Caco-2 (cell line): ENCODE measurements around the gene WASHC2A. TPM values are rescaled to one million over a fixed set of nuclear protein-coding genes. Genes with fewer than 3 reads are reported as not detected.
A peak's percentile ranks its signal among the peaks of the same experiment; 100 is the strongest.
"Not testable (repeated sequence)": the region's sequence is repeated elsewhere in the genome, so short reads cannot be mapped to it uniquely, and the experiment has no call there.

Experiments used
- BruUV-seq: library from RNA; stranded (reverse); fragments of 400-500 nt; replicated peaks from 2 replicates; lab custom pipeline; 2021; lab: Mats Ljungman, UMichigan
- CTCF ChIA-PET: fragments of 300-600 bp; sonication (Branson Sonifier 250); formaldehyde crosslinking; loops from one replicate; lab custom pipeline; 2022; ENCODE audit warnings: antibody characterized with exemption; lab: Charles Lee
- POLR2A ChIA-PET: fragments of 300-600 bp; sonication (Branson Sonifier 250); formaldehyde crosslinking; loops from one replicate; lab custom pipeline; 2022; ENCODE audit warnings: antibody characterized with exemption; lab: Charles Lee
- DNase-seq, 2 experiments: peaks; one replicate each; pipeline versions ENCODE4 v3.0.0 to v3.0.0-alpha.2; 2020 to 2022
- H3K27me3 ChIP-seq: replicated peaks from 2 replicates; pipeline ENCODE4 v1.6.0; 2011; ENCODE audit warnings: low read length; ENCODE audit not compliant: control insufficient read depth, insufficient read depth
- H3K36me3 ChIP-seq: 2 replicates; pipeline ENCODE4 v1.5.1; 2011; ENCODE audit warnings: low read length; ENCODE audit not compliant: control insufficient read depth, insufficient read depth
- H3K4me1 ChIP-seq: fragments of 250-450 bp; sonication (Bioruptor Pico); 2 replicates; pipeline ENCODE4 v1.5.1; 2020; ENCODE audit warnings: mild to moderate bottlenecking
- H3K4me3 ChIP-seq: 2 replicates; pipeline ENCODE4 v1.5.1; 2011; ENCODE audit warnings: low read depth, mild to moderate bottlenecking, control low read depth, low read length
- H3K9me3 ChIP-seq: fragments of 250-450 bp; sonication (Bioruptor Pico); 2 replicates; pipeline ENCODE4 v1.5.1; 2020; ENCODE audit warnings: mild to moderate bottlenecking, moderate library complexity
- H3K27ac Mint-ChIP-seq: one replicate; pipeline ENCODE4 v1.8.0; 2022; ENCODE audit warnings: mixed read lengths; ENCODE audit not compliant: unreplicated experiment
- H3K27me3 Mint-ChIP-seq: one replicate; pipeline ENCODE4 v1.8.0; 2022; ENCODE audit warnings: mixed read lengths; ENCODE audit not compliant: insufficient read depth, unreplicated experiment
- H3K36me3 Mint-ChIP-seq: one replicate; pipeline ENCODE4 v1.8.0; 2022; ENCODE audit warnings: mild to moderate bottlenecking, mixed read lengths; ENCODE audit not compliant: insufficient read depth, unreplicated experiment
- H3K4me1 Mint-ChIP-seq: one replicate; pipeline ENCODE4 v1.8.0; 2022; ENCODE audit warnings: low read depth, mixed read lengths; ENCODE audit not compliant: unreplicated experiment
- H3K4me3 Mint-ChIP-seq: one replicate; pipeline ENCODE4 v1.8.0; 2022; ENCODE audit warnings: mild to moderate bottlenecking, moderate library complexity, mixed read lengths; ENCODE audit not compliant: unreplicated experiment
- H3K9me3 Mint-ChIP-seq: one replicate; pipeline ENCODE4 v1.8.0; 2022; ENCODE audit warnings: mixed read lengths; ENCODE audit not compliant: unreplicated experiment
- intact Hi-C: fragments of 100-400 bp; cut with micrococcal nuclease; formaldehyde crosslinking; loops from one replicate; pipeline ENCODE4 v1.10.0; 2022; ENCODE audit not compliant: unreplicated experiment
- total RNA-seq: library from RNA; stranded (reverse); gene quantifications from 2 replicates; pipeline ENCODE4 v1.2.3, GENCODE V29; 2022
- TF ChIP-seq, protein P1 (sequence below), 2 experiments: fragments of 200-600 bp in 1 of 2; IDR thresholded peaks; 1 replicate in 1 of 2; 2 replicates in 1 of 2; pipeline versions ENCODE4 v1.5.1 to v1.8.0; 2011 to 2022; ENCODE audit warnings: antibody characterized with exemption in 1 of 2, control low read depth in 1 of 2, inconsistent platforms in 1 of 2, low read depth in 1 of 2, low read length in 1 of 2, mild to moderate bottlenecking in 1 of 2, moderate library complexity in 1 of 2; ENCODE audit not compliant: insufficient read depth in 1 of 2, severe bottlenecking in 1 of 2, unreplicated experiment in 1 of 2

The WASHC2A gene
- total RNA-seq, 1 experiment from 2014 or later: 73.1 TPM

DNA sequence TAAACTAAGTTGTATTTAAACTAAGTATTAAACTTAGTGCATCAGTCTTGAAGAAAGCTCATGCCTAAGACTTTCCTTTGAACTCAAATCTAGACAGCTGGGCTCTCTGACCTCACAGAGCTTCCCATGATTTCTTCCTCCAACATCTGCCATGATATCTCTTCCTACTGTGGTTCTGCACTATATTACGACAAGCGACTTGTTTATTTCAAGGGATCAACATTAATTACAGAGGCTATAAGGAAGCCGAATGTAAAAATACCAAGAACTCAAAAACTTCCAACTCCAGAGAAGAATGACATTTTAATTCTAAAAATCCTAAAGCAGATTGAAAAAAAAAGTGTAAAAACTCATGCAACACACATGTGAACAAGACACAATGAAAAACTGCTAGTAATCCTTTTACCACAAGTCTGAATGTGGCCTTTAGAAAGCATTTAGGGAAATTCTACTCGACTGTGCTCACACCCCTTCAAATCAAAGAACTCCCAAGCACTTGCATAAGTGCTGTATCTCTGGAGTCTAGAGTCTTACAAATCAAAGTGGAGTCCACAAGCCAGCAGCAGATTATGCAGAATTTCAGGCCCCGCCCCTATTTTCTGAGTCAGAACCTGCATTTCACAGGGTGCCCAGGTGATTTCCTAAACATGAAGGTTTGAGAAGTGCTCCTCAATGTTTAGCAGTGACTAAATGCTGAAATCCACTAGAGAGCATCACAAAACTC, 22.7 kb upstream of the WASHC2A start:
- Mint-ChIP-seq H3K4me1 (peaks cover 7% of the 10 kb centered on the region), H3K27me3 (no peaks in the 10 kb centered on the region), H3K9me3 (no peaks in the 10 kb centered on the region), H3K27ac (no peak overlapping the region), H3K36me3 (no peaks in the 10 kb centered on the region), H3K4me3 (no peak overlapping the region)
- peak in 1 of 2 experiments; percentile 34 for DNase-seq
- intact Hi-C loops: no loop called here
- H3K4me3 ChIP-seq: no peak overlapping the region
- H3K4me1 ChIP-seq: no peaks in the 10 kb centered on the region
- H3K27me3 ChIP-seq: no peaks in the 10 kb centered on the region
- BruUV-seq: no TSS peak
- TF ChIP-seq, protein P1, sequence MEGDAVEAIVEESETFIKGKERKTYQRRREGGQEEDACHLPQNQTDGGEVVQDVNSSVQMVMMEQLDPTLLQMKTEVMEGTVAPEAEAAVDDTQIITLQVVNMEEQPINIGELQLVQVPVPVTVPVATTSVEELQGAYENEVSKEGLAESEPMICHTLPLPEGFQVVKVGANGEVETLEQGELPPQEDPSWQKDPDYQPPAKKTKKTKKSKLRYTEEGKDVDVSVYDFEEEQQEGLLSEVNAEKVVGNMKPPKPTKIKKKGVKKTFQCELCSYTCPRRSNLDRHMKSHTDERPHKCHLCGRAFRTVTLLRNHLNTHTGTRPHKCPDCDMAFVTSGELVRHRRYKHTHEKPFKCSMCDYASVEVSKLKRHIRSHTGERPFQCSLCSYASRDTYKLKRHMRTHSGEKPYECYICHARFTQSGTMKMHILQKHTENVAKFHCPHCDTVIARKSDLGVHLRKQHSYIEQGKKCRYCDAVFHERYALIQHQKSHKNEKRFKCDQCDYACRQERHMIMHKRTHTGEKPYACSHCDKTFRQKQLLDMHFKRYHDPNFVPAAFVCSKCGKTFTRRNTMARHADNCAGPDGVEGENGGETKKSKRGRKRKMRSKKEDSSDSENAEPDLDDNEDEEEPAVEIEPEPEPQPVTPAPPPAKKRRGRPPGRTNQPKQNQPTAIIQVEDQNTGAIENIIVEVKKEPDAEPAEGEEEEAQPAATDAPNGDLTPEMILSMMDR (IDR thresholded peaks at IDR 0.05; ENCODE audit: insufficient read depth in 1 of 2, low read depth in 1 of 2, low read length in 1 of 2, severe bottlenecking in 1 of 2, unreplicated experiment in 1 of 2): no peak
- no peaks in the 10 kb centered on the region for H3K9me3 ChIP-seq
- CTCF ChIA-PET: interaction anchor here (0.7 kb wide), 2 partner anchors 52 to 452 kb away, joined by 3 to 5 read pairs; no protein-coding TSS in a partner anchor
- POLR2A ChIA-PET: no interaction called here
- no peaks in the 10 kb centered on the region for H3K36me3 ChIP-seq

DNA sequence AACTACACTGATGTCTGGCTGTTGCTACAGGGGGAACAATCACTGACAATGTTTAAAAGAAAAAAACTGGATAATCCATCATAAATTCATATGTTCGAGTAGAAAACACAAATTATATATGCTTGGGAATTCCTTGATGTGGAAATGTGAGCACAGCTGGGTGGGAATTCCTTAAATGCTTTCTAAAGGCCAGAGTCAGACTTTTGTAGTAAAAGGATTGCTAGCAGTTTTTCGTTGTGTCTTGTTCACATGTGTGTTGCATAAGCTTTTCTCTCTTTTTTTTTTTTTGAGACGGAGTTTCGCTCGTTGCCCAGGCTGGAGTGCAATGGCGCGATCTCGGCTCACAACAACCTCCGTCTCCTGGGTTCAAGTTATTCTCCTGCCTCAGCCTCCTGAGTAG, 21.3 kb upstream of the WASHC2A start:
- H3K27ac Mint-ChIP-seq, H3K27me3 Mint-ChIP-seq, H3K36me3 Mint-ChIP-seq, H3K27me3 ChIP-seq, H3K9me3 Mint-ChIP-seq, H3K9me3 ChIP-seq, H3K4me3 ChIP-seq, intact Hi-C loops, DNase-seq, POLR2A ChIA-PET, H3K4me3 Mint-ChIP-seq, CTCF ChIA-PET, H3K36me3 ChIP-seq, BruUV-seq, H3K4me1 Mint-ChIP-seq, H3K4me1 ChIP-seq: not testable (repeated sequence)

DNA sequence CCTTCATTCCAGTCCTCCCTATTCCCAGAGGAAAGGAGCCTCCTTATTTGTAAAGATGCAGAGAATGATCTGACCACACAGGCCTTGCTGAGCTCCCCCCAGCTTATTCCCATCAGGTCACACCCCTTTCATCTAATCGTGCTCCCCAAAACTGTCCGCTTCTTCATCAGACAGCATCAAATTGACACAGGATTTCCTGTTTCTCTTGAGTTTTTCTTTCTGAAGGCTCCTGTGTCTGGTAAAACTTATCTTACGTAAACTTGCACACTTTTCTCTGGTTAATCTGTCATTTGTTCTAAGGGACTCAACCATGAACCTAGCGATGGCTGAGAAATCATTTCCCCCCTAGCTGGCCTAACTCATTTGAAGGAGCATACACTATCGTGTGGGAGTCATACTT, 20.2 kb upstream of the WASHC2A start:
- POLR2A ChIA-PET, H3K36me3 ChIP-seq, CTCF ChIA-PET, DNase-seq, H3K4me3 ChIP-seq, BruUV-seq, H3K4me1 ChIP-seq, H3K9me3 Mint-ChIP-seq, H3K27me3 ChIP-seq, H3K27ac Mint-ChIP-seq, H3K4me3 Mint-ChIP-seq, H3K9me3 ChIP-seq, intact Hi-C loops, H3K27me3 Mint-ChIP-seq, H3K36me3 Mint-ChIP-seq: not testable (repeated sequence)
- peaks cover 17% of the 10 kb centered on the region for H3K4me1 Mint-ChIP-seq

DNA sequence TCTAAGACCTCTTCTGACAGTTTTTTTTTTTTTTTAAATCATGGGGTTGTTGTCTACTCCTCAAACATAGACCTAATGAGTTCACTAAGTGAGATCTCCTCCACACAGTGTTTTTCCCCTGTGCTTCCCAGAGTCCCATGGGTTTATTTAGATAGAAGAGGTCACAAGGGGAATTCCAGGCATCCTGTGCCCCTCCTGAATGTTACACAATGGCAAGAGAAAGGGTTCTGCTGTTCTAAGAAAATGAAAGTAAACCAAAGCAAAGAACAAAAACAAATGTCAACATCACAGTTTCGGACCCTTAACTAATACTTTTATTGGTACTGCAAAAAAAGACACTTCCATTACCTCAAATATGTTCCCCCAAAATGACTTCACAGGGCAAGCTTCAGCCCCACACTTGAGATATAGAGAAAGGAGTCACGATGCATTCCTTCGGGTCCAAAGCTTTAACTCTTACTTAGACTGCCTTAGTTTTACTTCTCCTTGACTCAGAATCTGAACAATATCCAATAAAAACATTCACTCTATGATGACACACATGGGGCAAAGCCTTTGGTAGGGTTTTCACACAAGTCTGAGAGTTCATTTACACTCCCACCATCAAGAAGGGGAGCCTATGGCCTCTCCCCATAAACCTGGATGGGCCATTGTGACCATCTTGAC, 15.6 kb upstream of the WASHC2A start:
- peaks cover 29% of the 10 kb centered on the region for H3K4me1 ChIP-seq
- H3K36me3 Mint-ChIP-seq, intact Hi-C loops, POLR2A ChIA-PET, H3K9me3 Mint-ChIP-seq, CTCF ChIA-PET, BruUV-seq, H3K36me3 ChIP-seq, H3K4me3 ChIP-seq, H3K27me3 Mint-ChIP-seq, H3K27me3 ChIP-seq, H3K9me3 ChIP-seq: not testable (repeated sequence)
- peak; percentile 74 to 76 for DNase-seq
- Mint-ChIP-seq H3K27ac (peak overlapping the region; percentile 95), H3K4me1 (peaks cover 25% of the 10 kb centered on the region), H3K4me3 (peak overlapping the region; percentile 69)

DNA sequence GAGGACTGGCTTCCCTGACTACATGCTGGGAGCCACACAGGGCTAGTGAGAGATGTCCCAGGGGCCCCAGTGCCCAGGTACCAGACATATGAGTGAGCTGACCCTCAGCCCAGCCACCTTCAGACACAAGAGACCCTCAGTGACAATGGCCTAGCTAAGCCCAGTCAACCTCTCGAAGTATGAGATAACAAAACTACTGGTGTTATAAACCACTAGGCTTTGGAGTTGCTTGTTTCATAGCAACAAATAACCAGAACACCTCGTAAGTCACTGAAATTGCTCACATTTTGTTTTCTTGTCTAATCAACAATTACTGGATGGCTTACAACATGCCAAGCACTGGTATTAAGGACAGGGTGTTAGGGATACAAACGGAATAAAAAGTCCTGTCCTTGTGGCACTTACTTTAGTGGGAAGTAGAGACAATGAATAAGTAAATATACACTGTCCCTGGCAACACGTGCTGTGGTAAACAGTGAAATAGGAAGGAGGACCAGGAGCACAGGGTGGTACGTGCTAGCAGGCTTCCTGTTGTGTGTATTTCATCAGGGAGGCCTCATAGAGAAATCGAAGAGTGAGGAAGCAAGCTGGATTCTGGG, 14.9 kb upstream of the WASHC2A start:
- H3K27ac Mint-ChIP-seq: peak overlapping the region; percentile 95

More for the DNA sequence above, 14.9 kb upstream of the WASHC2A start:
- H3K4me3 Mint-ChIP-seq, intact Hi-C loops, H3K27me3 Mint-ChIP-seq, POLR2A ChIA-PET, DNase-seq, H3K4me3 ChIP-seq, H3K36me3 Mint-ChIP-seq, H3K9me3 Mint-ChIP-seq, CTCF ChIA-PET, H3K27me3 ChIP-seq, H3K9me3 ChIP-seq, BruUV-seq, H3K36me3 ChIP-seq: not testable (repeated sequence)
- H3K4me1 Mint-ChIP-seq: peaks cover 26% of the 10 kb centered on the region
- H3K4me1 ChIP-seq: peaks cover 33% of the 10 kb centered on the region
